DMS53 treated with DMSO at 0.1 percent for 48 hours (cell line): ENCODE results near the gene ANO6.

Experiments used
- DNase-seq: peaks from one replicate; lab custom pipeline; 2025; ENCODE audit not compliant: unreplicated experiment; lab: John Stamatoyannopoulos, UW

ANO6 gene

GRCh38 chr12:45212064-45212463 lies 3.8 kb upstream of the ANO6 start:
- no peak for DNase-seq

GRCh38 chr12:45213107-45213506 lies 2.8 kb upstream of the ANO6 start:
- DNase-seq: no peak

- DNase-seq: no peak
Observed at GRCh38 chr12:45214071-45214470, 1.8 kb upstream of the ANO6 start.

- DNase-seq: no peak
Observed at GRCh38 chr12:45214749-45215418, 1.0 kb upstream of the ANO6 start.

GRCh38 chr12:45216230-45216982 lies 511 bp downstream of the ANO6 start:
- peak; percentile 56 for DNase-seq

- peak; percentile 24 for DNase-seq
Observed at GRCh38 chr12:45216983-45217485, 1.1 kb downstream of the ANO6 start.

GRCh38 chr12:45217846-45218245 lies 2.0 kb downstream of the ANO6 start:
- DNase-seq: peak; percentile 32

GRCh38 chr12:45219621-45220020 lies 3.7 kb downstream of the ANO6 start:
- no peak for DNase-seq

- DNase-seq: no peak
Observed at GRCh38 chr12:45220363-45220931, 4.6 kb downstream of the ANO6 start.

GRCh38 chr12:45220969-45221368 lies 5.1 kb downstream of the ANO6 start:
- no peak for DNase-seq

- no peak for DNase-seq
Observed at GRCh38 chr12:45223868-45224267, 8.0 kb downstream of the ANO6 start.

- DNase-seq: no peak
Observed at GRCh38 chr12:45224311-45224710, 8.4 kb downstream of the ANO6 start.

- no peak for DNase-seq
Observed at GRCh38 chr12:45226021-45226420, 10.1 kb downstream of the ANO6 start.

- DNase-seq: no peak
Observed at GRCh38 chr12:45227316-45228067, 11.6 kb downstream of the ANO6 start.

GRCh38 chr12:45231515-45232145 lies 15.7 kb downstream of the ANO6 start:
- no peak for DNase-seq

- no peak for DNase-seq
Observed at GRCh38 chr12:45232146-45232755, 16.4 kb downstream of the ANO6 start.

GRCh38 chr12:45232756-45233372 lies 17.0 kb downstream of the ANO6 start:
- peak; percentile 76 for DNase-seq

GRCh38 chr12:45234139-45234865 lies 18.4 kb downstream of the ANO6 start:
- DNase-seq: peak; percentile 67
